DOHH2 (cell line): ENCODE results near the gene HLA-A.

Experiments
- CTCF ChIP-seq: fragments of 200-600 bp; sonication (generic); IDR thresholded peaks from one replicate; pipeline ENCODE4 v1.5.1; 2014; ENCODE audit warnings: antibody characterized with exemption, mild to moderate bottlenecking, low read depth, low read length; ENCODE audit not compliant: poor library complexity, severe bottlenecking
- EZH2phosphoT487 ChIP-seq: fragments of 200-600 bp; sonication (generic); IDR thresholded peaks from 2 replicates; pipeline ENCODE4 v1.6.1; 2017; ENCODE audit warnings: borderline replicate concordance, mild to moderate bottlenecking, antibody characterized with exemption, low read length, moderate library complexity, mixed read lengths

GRCh38 chr6:29981211-29981812, 39.0 kb downstream of the HLA-A start:
- TF ChIP-seq CTCF (no peak), EZH2phosphoT487 (no peak)
